Measurements from ENCODE around the gene WDR88. TPM values are rescaled to one million over a fixed set of nuclear protein-coding genes. Genes with fewer than 3 reads are reported as not detected.
A peak's percentile ranks its signal among the peaks of the same experiment; 100 is the strongest.
"Not testable (repeated sequence)": the region's sequence is repeated elsewhere in the genome, so short reads cannot be mapped to it uniquely, and the experiment has no call there.

Gene WDR88
- total RNA-seq, result 0.16 TPM

GRCh38 chr19:33132021-33132420, at the start of gene WDR88:
Gene WDR88, plus strand, starts transcription at chr19:33132114. Its CDS starts 56 bp downstream, at chr19:33132170.
- DNase-seq, result no peak

- no peak for DNase-seq
These were observed 46.3 kb upstream of the WDR88 start for GRCh38 chr19:33085570-33086128.

GRCh38 chr19:33086955-33087354, 45.0 kb upstream of the WDR88 start:
- DNase-seq, result no peak

GRCh38 chr19:33089010-33089409, 42.9 kb upstream of the WDR88 start:
- no peak for DNase-seq

- no peak for DNase-seq
These were observed 41.7 kb upstream of the WDR88 start for GRCh38 chr19:33090179-33090578.

- no peak for DNase-seq
These were observed 38.3 kb upstream of the WDR88 start for GRCh38 chr19:33093420-33094210.

GRCh38 chr19:33094436-33095067, 37.4 kb upstream of the WDR88 start:
- no peak for DNase-seq

- DNase-seq, result no peak
These were observed 35.9 kb upstream of the WDR88 start for GRCh38 chr19:33096005-33096404.

GRCh38 chr19:33098055-33098534, 33.8 kb upstream of the WDR88 start:
- DNase-seq, result no peak

- DNase-seq, result no peak
These were observed 30.8 kb upstream of the WDR88 start for GRCh38 chr19:33100894-33101644.

GRCh38 chr19:33102893-33103292, 29.0 kb upstream of the WDR88 start:
- DNase-seq, result no peak

- DNase-seq, result no peak
These were observed 23.8 kb upstream of the WDR88 start for GRCh38 chr19:33108161-33108560.

- no peak for DNase-seq
These were observed 21.6 kb upstream of the WDR88 start for GRCh38 chr19:33110137-33110910.

- no peak for DNase-seq
These were observed 20.3 kb upstream of the WDR88 start for GRCh38 chr19:33111587-33111986.

GRCh38 chr19:33114312-33114711, 17.6 kb upstream of the WDR88 start:
- no peak for DNase-seq

GRCh38 chr19:33117501-33117900, 14.4 kb upstream of the WDR88 start:
- no peak for DNase-seq

GRCh38 chr19:33118643-33119042, 13.3 kb upstream of the WDR88 start:
- DNase-seq, result no peak

GRCh38 chr19:33124207-33125098, 7.5 kb upstream of the WDR88 start:
- no peak for DNase-seq

GRCh38 chr19:33125929-33126388, 6.0 kb upstream of the WDR88 start:
- peak; percentile 7 for DNase-seq

GRCh38 chr19:33126712-33127111, 5.2 kb upstream of the WDR88 start:
- not testable (repeated sequence) for DNase-seq

- no peak for DNase-seq
These were observed 2.0 kb upstream of the WDR88 start for GRCh38 chr19:33129901-33130300.

Data from occipital lobe (tissue), 2 donors.